Caki2 (cell line): ENCODE data around the gene TSLP. TPM values are rescaled to one million over a fixed set of nuclear protein-coding genes. Genes with fewer than 3 reads are reported as not detected.
A peak's percentile ranks its signal among the peaks of the same experiment; 100 is the strongest.

ENCODE experiments used
- DNase-seq: peaks from one replicate; pipeline ENCODE4 v3.0.0-alpha.2; 2015; ENCODE audit warnings: low read depth
- in situ Hi-C: cut with HindIII; loops from 2 replicates; pipeline ENCODE4 v1.10.0; 2016; ENCODE audit warnings: low sequenced_read_pairs, low pct_unique_long_range_greater_than_20kb, mixed read lengths
- total RNA-seq: library from RNA; depleted of rRNA; stranded (reverse); fragments of >200 nt; shearing (Covaris generic); gene quantifications from 2 replicates; pipeline ENCODE4 v1.2.3, GENCODE V29; 2014; ENCODE audit warnings: low replicate concordance; rRNA removed

The TSLP gene
- total RNA-seq: not detected in 2 replicates

DNA sequence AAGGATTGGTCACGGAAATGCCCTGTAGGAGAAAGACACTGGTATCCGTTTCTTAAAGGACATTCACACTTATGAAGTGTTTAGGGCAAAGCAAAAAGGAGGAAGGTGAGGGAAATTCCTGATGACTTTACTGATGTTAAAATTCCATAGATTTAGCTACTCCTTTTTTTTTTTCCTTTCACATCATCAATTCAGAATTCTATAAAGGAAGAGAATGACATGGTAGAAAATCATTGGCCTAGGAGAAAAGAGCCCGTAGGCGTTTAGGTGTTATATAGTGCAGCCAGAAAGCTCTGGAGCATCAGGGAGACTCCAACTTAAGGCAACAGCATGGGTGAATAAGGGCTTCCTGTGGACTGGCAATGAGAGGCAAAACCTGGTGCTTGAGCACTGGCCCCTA, at the start of gene TSLP:
Gene TSLP, plus strand, starts transcription at position 301 of the 400 bp plus-strand sequence. CDS start 178 bp downstream, outside the sequence.
- in situ Hi-C loops: no loop called here

DNA sequence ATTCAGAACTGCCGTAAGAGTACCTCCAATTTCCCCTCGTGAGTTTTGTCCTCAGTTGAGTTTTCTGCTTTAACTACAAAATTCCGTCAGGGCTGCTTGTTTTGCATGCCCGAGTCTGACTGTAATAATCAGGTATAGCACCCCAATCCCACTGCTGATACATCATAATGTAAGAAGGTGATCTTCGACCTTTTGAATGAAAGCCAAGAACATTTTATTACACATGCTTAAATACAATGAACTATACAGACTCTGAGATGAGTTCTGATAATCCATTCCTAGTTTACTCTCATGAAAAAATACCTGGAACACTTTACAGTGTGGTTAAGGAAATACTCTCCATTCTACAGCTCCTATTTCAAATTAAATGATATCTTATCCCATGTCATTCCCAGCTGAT, 49.2 kb upstream of the TSLP start:
- no peak for DNase-seq
- in situ Hi-C loops: no loop called here

More for the DNA sequence above, at the start of gene TSLP:
- DNase-seq: no peak

GRCh38 chr5:111028865-111029264, 42.6 kb upstream of the TSLP start:
- in situ Hi-C loops: no loop called here
- no peak for DNase-seq

- in situ Hi-C loops: no loop called here
- DNase-seq: no peak
Measured at GRCh38 chr5:111043712-111044506, 27.6 kb upstream of the TSLP start.

GRCh38 chr5:111058064-111058463, 13.4 kb upstream of the TSLP start:
- in situ Hi-C loops: no loop called here

DNA sequence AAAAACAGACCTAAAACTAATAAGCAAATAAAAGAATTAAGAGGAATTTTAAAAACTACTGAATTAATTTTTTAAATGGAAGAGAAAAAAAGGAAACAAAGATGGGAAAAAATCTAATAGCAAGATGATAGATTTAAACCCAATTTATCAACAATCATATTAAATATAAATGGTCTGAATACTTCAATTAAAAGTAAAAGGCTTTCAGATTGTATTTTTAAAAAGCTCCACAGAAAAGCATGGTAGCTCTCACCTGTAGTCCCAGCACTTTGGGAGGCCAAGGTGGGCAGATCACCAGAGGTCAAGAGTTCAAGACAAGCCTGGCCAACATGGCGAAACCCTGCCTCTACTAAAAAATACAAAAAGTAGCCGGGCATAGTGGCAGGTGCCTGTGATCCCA, 11.3 kb upstream of the TSLP start:
- in situ Hi-C loops: no loop called here
- DNase-seq: no peak

More at GRCh38 chr5:111058064-111058463, 13.4 kb upstream of the TSLP start:
- no peak for DNase-seq

DNA sequence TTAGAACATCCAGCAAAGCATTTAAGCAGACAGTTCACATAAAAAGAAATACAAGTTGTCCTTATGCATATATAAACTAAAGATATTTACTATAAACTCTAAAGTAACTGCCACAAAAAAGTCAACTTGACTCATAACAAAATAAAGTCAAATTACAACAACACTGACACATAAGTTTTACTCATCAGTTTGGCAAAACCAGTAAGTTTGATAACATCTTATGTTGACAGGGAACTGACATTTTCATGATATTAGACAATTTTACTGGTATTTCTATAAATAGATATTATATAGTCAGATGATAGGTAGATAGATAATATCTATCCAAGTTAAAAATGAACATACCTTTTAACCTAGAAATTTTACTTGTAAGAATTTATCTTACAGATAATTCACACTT, 9.9 kb upstream of the TSLP start:
- DNase-seq: no peak
- in situ Hi-C loops: no loop called here

GRCh38 chr5:111063709-111064322, 7.7 kb upstream of the TSLP start:
- in situ Hi-C loops: no loop called here
- peak; percentile 69 for DNase-seq

- in situ Hi-C loops: no loop called here
- DNase-seq: no peak
Measured at GRCh38 chr5:111066261-111066938, 5.1 kb upstream of the TSLP start.

- in situ Hi-C loops: no loop called here
- no peak for DNase-seq
Measured at GRCh38 chr5:111068213-111068612, 3.3 kb upstream of the TSLP start.

GRCh38 chr5:111069839-111070238, 1.7 kb upstream of the TSLP start:
- in situ Hi-C loops: no loop called here
- DNase-seq: no peak

GRCh38 chr5:111070272-111071134, 1.0 kb upstream of the TSLP start:
- no peak for DNase-seq
- in situ Hi-C loops: no loop called here

DNA sequence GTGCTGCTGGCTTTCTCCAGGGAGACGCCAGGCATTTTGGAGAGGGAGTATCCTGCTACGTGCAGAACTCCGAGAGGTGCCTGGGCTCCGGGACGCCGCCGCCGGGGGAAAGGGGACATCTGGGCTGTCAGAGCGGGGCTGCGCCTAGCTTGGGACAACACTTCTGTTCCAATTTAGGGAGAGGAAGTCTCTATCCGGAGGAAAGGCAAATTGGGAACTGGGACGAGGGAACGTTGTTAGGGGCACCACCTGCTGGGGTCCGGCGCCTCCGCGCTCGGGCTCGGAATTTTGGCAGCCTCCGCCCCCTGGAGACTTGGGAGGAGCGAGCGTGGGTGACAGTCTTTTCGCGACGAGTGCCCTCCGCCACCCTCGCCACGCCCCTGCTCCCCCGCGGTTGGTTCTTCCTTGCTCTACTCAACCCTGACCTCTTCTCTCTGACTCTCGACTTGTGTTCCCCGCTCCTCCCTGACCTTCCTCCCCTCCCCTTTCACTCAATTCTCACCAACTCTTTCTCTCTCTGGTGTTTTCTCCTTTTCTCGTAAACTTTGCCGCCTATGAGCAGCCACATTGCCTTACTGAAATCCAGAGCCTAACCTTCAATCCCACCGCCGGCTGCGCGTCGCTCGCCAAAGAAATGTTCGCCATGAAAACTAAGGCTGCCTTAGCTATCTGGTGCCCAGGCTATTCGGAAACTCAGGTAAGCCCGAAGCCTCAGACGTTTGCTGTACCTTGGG, 1.6 kb downstream of the TSLP start:
- in situ Hi-C loops: no loop called here
- DNase-seq: peak; percentile 42

- in situ Hi-C loops: no loop called here
- no peak for DNase-seq
Measured at GRCh38 chr5:111074244-111074643, 2.7 kb downstream of the TSLP start.

- DNase-seq: peak; percentile 33
- in situ Hi-C loops: no loop called here
Measured at GRCh38 chr5:111075520-111075919, 4.0 kb downstream of the TSLP start.

- no peak for DNase-seq
- in situ Hi-C loops: no loop called here
Measured at GRCh38 chr5:111076091-111076490, 4.6 kb downstream of the TSLP start.

DNA sequence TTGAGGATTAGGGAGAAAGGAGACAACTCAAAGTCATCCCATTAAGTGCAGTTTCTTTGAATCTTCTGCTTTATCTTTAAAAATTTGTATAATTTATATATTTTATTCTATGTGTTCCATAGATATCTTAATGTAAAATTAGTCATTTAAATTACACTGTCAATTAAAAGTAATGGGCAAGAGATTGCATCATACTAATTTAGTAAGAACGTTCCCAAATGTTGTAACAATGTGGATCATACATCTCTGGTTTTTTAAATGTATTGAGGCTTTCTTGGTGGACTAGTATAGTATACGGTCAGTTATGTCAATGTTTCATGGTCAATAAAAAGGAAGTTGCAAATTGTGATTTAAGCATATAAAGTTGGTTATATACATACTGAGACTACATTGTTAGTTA, 6.2 kb downstream of the TSLP start:
- DNase-seq: no peak
- in situ Hi-C loops: no loop called here

- no peak for DNase-seq
- in situ Hi-C loops: no loop called here
Measured at GRCh38 chr5:111079846-111080245, 8.3 kb downstream of the TSLP start.
